IMR-90 (cell line): ENCODE results near the gene CLK3.

Experiments used
- BHLHE40 ChIP-seq: fragments of 150-350 bp; IDR thresholded peaks from 2 replicates; pipeline ENCODE4 v1.6.1; 2016; ENCODE audit warnings: mild to moderate bottlenecking, low read depth, low read length
- CEBPB ChIP-seq: IDR thresholded peaks from 2 replicates; pipeline ENCODE4 v1.6.1; 2012; ENCODE audit warnings: low read depth, low read length, improper control_type of control experiment
- CTCF ChIP-seq: conservative IDR thresholded peaks from 2 replicates; pipeline ENCODE4 v1.5.1; 2012; ENCODE audit warnings: mild to moderate bottlenecking, low read depth, low read length, improper control_type of control experiment
- FOS ChIP-seq: fragments of 150-350 bp; IDR thresholded peaks from 2 replicates; pipeline ENCODE4 v1.6.1; 2016; ENCODE audit warnings: low read depth, low read length
- MAFK ChIP-seq: IDR thresholded peaks from 2 replicates; pipeline ENCODE4 v1.6.1; 2012; ENCODE audit warnings: low read depth, low read length, improper control_type of control experiment
- MAZ ChIP-seq: IDR thresholded peaks from 2 replicates; pipeline ENCODE4 v1.6.1; 2012; ENCODE audit warnings: low read depth, mild to moderate bottlenecking, low read length, improper control_type of control experiment, moderate library complexity, borderline replicate concordance
- MXI1 ChIP-seq: IDR thresholded peaks from 2 replicates; pipeline ENCODE4 v1.6.1; 2012; ENCODE audit warnings: low read depth, mild to moderate bottlenecking, low read length, moderate library complexity, borderline replicate concordance
- POLR2A ChIP-seq: IDR thresholded peaks from 2 replicates; pipeline ENCODE4 v1.6.1; 2012; ENCODE audit warnings: mild to moderate bottlenecking, low read depth, low read length
- RAD21 ChIP-seq: IDR thresholded peaks from 2 replicates; pipeline ENCODE4 v1.6.1; 2012; ENCODE audit warnings: low read length, improper control_type of control experiment
- SMC3 ChIP-seq: fragments of 150-350 bp; IDR thresholded peaks from 2 replicates; pipeline ENCODE4 v1.6.1; 2016; ENCODE audit warnings: low read depth, mild to moderate bottlenecking, antibody characterized with exemption, low read length, moderate library complexity
- USF2 ChIP-seq: fragments of 150-350 bp; IDR thresholded peaks from 2 replicates; pipeline ENCODE4 v1.6.1; 2017; ENCODE audit warnings: mild to moderate bottlenecking, antibody characterized with exemption, low read length, low read depth

GRCh38 chr15:74664028-74664616, 48.5 kb downstream of the CLK3 start:
- TF ChIP-seq CTCF (no peak), FOS (no peak), CEBPB (peak; percentile 54), MAFK (peak; percentile 19; the same call in 1 of the 2 replicates), POLR2A (no peak), MAZ (no peak), SMC3 (no peak), BHLHE40 (no peak), MXI1 (no peak), USF2 (no peak), RAD21 (no peak)
